HG03095 (cell line): ENCODE results near the gene VSIG1.

Experiments used
- ATAC-seq: cut with Tn5 transposase; IDR thresholded peaks from one replicate; pipeline ENCODE4 v1.9.1; 2021; ENCODE audit warnings: moderate library complexity; ENCODE audit not compliant: unreplicated experiment

The VSIG1 gene

GRCh38 chrX:108044554-108045256, at the start of gene VSIG1:
Gene VSIG1, plus strand, starts transcription at chrX:108045065. Its CDS starts 66 bp downstream, at chrX:108045131.
- no peak for ATAC-seq

DNA sequence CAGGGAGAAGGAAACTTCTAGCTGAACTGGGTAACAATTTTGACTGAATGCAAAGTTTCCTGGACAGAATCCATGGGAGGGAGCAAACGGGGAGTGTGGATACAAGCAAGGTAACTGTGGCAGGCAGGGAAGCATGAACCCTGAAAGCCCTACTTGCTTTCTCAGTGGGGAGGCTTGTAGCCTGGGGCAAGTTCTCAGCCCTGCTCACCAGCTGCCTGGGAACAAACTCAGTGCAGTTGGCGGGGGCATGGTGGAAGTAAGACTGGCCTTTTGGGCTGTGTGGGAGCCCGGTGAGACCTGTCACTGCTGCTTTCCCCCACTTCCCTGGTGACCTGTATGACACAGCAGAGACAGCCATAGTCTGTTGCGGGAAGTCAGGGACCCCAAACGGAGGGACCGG, 48.7 kb upstream of the VSIG1 start:
- ATAC-seq: no peak

DNA sequence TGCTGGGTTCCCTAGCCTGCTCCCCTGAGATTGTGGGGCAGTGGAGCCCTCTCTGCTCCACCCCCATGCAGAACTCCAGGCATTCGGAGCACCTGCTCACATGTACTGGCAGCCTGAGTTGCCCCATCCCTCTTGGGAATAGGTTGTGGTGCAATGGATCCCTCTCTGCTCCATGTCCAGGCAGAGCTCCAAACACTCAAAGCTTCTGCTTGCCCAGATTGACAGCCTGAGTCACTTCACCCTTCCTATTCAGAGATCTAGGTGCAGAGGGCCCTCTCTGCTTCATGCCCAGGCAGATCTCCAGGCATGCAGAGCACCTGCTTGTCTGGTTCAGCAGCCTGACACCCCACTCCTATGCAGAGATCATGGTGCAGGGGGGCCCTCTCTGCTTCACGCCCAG, 44.1 kb upstream of the VSIG1 start:
- no peak for ATAC-seq

GRCh38 chrX:108001218-108001814, 43.5 kb upstream of the VSIG1 start:
- ATAC-seq: peak; percentile 80

- no peak for ATAC-seq
Measured at GRCh38 chrX:108018656-108019381, 26.0 kb upstream of the VSIG1 start.

DNA sequence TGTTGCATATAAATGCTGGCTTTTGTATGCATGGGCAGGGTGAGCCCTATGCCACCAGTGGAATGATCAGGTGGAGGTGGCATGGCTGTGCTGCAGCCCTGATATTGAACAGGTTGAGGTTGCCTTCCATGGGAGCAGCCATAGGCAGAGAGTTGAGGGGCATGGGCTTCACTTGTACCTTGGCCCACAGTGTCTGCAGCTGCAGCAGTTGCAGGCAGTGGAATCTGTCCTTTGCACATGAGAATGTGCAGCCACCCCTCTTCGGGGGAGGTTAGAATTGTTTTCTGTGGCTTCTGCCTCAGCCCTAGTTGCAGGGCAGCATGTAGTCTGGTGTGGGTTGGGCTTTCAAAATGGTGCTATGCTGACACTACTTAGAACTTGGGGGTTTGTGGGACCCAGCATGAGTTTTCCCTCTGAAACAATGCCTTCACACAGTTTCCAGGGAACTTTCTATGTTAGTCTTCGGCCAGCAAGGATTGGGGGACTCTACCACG, 25.4 kb upstream of the VSIG1 start:
- ATAC-seq: no peak

GRCh38 chrX:108020631-108021030, 24.2 kb upstream of the VSIG1 start:
- ATAC-seq: no peak

- ATAC-seq: no peak
Measured at GRCh38 chrX:108022491-108023089, 22.3 kb upstream of the VSIG1 start.

DNA sequence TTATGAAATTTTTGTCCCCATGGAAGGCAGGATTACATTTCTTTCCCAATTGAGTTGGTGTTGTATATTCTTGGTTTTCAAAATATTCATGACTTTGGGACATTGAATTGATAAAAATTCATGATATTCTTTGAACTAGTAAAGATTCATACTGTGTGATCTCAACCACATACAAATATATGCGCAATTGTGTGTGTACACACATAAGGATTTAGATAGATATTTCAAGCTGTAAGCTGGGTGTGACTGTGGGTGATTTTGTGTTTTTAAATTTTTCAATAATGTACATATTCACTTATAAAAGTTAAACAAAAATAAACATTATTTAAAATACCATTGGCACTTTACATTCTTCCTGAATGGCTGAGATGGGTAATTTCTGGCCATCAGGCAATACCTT, 19.5 kb upstream of the VSIG1 start:
- ATAC-seq: no peak

GRCh38 chrX:108025954-108026600, 18.8 kb upstream of the VSIG1 start:
- no peak for ATAC-seq

GRCh38 chrX:108028854-108029253, 16.0 kb upstream of the VSIG1 start:
- ATAC-seq: no peak

- peak; percentile 78 for ATAC-seq
Measured at GRCh38 chrX:108029928-108030711, 14.7 kb upstream of the VSIG1 start.

DNA sequence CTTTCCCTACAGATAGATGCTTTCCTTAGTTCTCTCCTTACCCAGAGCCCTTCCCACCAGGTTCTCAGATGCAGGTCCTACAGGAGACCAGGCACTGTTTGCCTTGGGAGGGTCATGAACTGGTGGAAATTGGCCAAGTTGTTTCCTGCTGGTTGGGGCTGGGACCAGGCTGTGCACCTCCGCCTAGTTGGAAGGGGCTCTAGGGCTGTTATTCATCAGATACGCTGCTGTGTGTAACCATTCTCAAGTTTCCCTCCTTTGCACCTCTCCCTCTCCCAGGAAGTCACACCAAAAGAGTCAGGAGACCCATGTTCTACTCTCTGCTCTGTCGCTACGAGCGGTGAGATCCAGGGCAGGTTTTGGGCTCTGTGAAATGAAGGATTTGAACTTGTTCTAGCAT, 11.9 kb upstream of the VSIG1 start:
- no peak for ATAC-seq

DNA sequence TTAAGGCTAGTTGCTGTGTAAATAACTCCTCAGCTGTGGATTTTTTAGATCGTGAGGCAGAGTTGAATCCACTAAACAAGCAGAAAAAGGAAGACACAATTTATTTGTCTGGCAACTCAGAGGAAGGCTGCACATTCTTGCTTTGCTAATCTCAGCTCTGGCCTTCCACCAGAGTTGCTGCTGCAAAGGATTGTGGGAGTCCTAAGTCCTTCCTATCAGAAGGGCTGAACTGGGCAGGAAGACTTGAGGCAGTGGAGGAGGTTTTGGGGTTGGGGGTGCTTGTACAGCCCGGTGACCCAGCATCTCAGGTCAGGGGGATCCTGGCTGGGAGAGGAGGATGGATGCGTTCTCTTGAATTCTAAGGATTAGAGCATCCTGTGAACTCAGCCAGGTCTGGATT, 11.0 kb upstream of the VSIG1 start:
- no peak for ATAC-seq

DNA sequence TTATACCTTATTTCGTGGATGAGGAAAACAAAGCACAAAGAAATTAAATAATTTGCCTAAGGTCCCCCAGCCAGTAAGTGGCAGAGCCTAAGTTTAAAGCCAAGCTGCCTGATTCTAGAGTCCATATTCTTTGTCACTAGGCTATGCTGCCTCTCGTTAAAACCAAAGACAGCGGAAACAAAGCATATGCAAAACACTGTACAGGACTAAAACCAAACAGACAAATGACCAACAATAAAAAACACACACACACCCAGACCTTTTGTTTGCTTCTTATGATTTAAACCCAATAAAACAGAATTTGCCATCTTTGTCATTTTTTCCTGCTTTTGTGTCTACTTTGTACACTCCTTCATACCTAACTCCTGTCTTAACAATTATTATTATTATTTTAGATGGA, 10.1 kb upstream of the VSIG1 start:
- no peak for ATAC-seq

DNA sequence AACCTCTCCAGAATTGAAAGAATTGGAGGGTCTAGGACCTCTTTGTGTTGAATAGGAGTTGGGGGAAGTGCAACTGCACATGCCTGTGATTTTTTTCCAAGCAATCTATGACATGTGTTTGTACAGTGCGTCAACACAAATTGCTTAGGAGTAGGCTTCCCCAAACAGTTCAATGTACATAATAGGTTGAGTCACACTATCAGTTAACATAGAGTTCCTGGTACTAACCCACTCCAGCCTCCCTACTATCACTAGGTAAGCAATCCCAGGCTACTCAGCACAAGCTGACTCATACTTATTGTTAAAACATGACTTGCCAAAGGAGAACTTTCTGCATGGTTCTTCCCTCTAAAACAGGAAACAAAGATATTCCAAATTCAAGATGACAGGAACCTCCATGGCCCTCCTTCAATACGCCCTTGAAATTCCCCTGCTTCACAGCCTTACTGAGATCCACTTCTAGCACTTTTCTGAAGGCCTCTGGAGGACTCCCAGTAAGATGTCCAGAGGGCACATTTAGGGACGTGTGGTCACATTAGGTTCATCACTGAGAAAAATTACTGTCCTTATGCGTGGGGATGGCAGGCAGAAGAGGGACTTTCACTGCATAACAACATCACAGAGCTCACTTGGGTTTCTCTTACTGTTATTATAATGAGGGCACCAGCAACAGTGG, 8.4 kb upstream of the VSIG1 start:
- ATAC-seq: no peak

GRCh38 chrX:108049649-108050048, 4.8 kb downstream of the VSIG1 start:
- no peak for ATAC-seq

- no peak for ATAC-seq
Measured at GRCh38 chrX:108053218-108053617, 8.4 kb downstream of the VSIG1 start.

GRCh38 chrX:108055546-108055945, 10.7 kb downstream of the VSIG1 start:
- no peak for ATAC-seq

DNA sequence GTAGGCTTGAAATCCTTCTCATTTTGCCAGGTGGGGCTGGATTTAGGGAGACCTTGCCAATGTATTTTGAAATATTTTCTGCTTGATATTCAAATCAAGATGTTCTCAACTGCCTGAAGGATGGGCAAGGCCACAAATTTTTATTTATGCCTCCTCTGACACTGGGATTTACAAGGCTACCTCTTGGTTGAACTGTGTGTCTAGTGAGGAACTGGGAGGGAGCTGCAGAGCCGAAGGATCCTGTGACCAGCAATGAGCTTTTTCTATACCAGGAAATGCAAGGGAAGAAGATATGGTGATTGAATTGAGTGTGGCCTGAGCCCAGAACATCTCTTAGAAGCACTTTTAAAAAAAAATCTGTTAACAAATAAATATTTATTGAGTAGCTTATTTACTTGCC, 14.9 kb downstream of the VSIG1 start:
- ATAC-seq: no peak
